Endothelial cell of umbilical vein (primary cell): ENCODE results near the gene TDRD7. TPM values are rescaled to one million over a fixed set of nuclear protein-coding genes. Genes with fewer than 3 reads are reported as not detected.

Experiments used
- BruUV-seq: library from RNA; stranded (reverse); fragments of 400-500 nt; replicated peaks from 2 replicates; lab custom pipeline; 2021; lab: Mats Ljungman, UMichigan
- CTCF ChIA-PET: fragments of 300-600, 350-600 bp; sonication (Branson Sonifier 250); formaldehyde crosslinking; loops from one replicate; lab custom pipeline; 2021; ENCODE audit warnings: antibody characterized with exemption, inconsistent platforms; lab: Charles Lee
- POLR2A ChIA-PET: fragments of 300-600, 350-600 bp; sonication (Branson Sonifier 250); formaldehyde crosslinking; loops from one replicate; lab custom pipeline; 2021; ENCODE audit warnings: antibody characterized with exemption, inconsistent platforms; lab: Charles Lee
- DNase-seq: peaks from one replicate; pipeline ENCODE4 v3.0.0-alpha.2; 2011; ENCODE audit warnings: low read depth, low spot score
- FAIRE-seq: peaks from 2 replicates; lab custom pipeline; 2011; peaks lifted over from hg19 to GRCh38; lab: Jason Lieb, UNC
- H2AFZ ChIP-seq: 2 replicates; pipeline ENCODE4 v1.6.0; 2012; ENCODE audit warnings: low read depth, low read length, control low read depth, inconsistent platforms
- H3K27ac ChIP-seq: 2 replicates; pipeline ENCODE4 v1.5.1; 2011; ENCODE audit warnings: low read depth, mild to moderate bottlenecking, control low read depth, low read length, moderate library complexity; ENCODE audit not compliant: insufficient read depth
- H3K27me3 ChIP-seq, 2 experiments: 2 replicates each; pipeline versions ENCODE4 v1.6.0 to v1.6.1; 2011; ENCODE audit warnings: low read length in 2 of 2, mixed read lengths in 1 of 2; ENCODE audit not compliant: control insufficient read depth in 2 of 2, insufficient read depth in 2 of 2
- H3K36me3 ChIP-seq, 2 experiments: 2 replicates in 1 of 2; 3 replicates in 1 of 2; pipeline ENCODE4 v1.5.1; 2011; ENCODE audit warnings: low read length in 2 of 2, mild to moderate bottlenecking in 1 of 2, moderate library complexity in 1 of 2; ENCODE audit not compliant: control insufficient read depth in 2 of 2, insufficient read depth in 2 of 2; ENCODE audit errors: extremely low read depth in 1 of 2
- H3K4me1 ChIP-seq: 3 replicates; pipeline ENCODE4 v1.5.1; 2011; ENCODE audit warnings: mild to moderate bottlenecking, low read length; ENCODE audit not compliant: control insufficient read depth, insufficient read depth; ENCODE audit errors: extremely low read depth
- H3K4me2 ChIP-seq: 2 replicates; pipeline ENCODE4 v1.6.1; 2011; ENCODE audit warnings: low read length, control low read depth, mixed read lengths; ENCODE audit not compliant: insufficient read depth
- H3K4me3 ChIP-seq, 3 experiments: fragments of 200-600 bp in 1 of 3; sonication (generic), shearing (Covaris generic) in 1 of 3; replicated peaks in 1 of 3; 2 replicates each; pipeline ENCODE4 v1.5.1; 2011 to 2016; ENCODE audit warnings: control low read depth in 3 of 3, low read length in 3 of 3, mild to moderate bottlenecking in 2 of 3, inconsistent platforms in 1 of 3, low read depth in 1 of 3, moderate library complexity in 1 of 3; ENCODE audit not compliant: insufficient read depth in 1 of 3
- H3K79me2 ChIP-seq: 2 replicates; pipeline ENCODE4 v1.6.0; 2012; ENCODE audit warnings: low read length, inconsistent platforms; ENCODE audit not compliant: control insufficient read depth, insufficient read depth
- H3K9ac ChIP-seq: replicated peaks from 2 replicates; pipeline ENCODE3; 2011; ENCODE audit warnings: low read length, control low read depth; ENCODE audit not compliant: insufficient read depth; ENCODE audit errors: extremely low read depth
- H3K9me1 ChIP-seq: replicated peaks from 3 replicates; pipeline ENCODE4 v1.6.0; 2011; ENCODE audit warnings: mild to moderate bottlenecking, low read length; ENCODE audit not compliant: control insufficient read depth, insufficient read depth; ENCODE audit errors: extremely low read depth
- H3K9me3 ChIP-seq: replicated peaks from 2 replicates; pipeline ENCODE4 v1.5.1; 2012; ENCODE audit warnings: low read length, inconsistent platforms; ENCODE audit not compliant: control insufficient read depth, insufficient read depth
- H4K20me1 ChIP-seq: replicated peaks from 2 replicates; pipeline ENCODE3; 2011; ENCODE audit warnings: mild to moderate bottlenecking, low read length; ENCODE audit not compliant: control insufficient read depth, insufficient read depth; ENCODE audit errors: extremely low read depth
- CTCF ChIP-seq, 2 donors: IDR thresholded peaks; 1 replicate in 1 of 2; 2 replicates in 1 of 2; pipeline ENCODE4 v1.5.1; 2011; ENCODE audit warnings: low read length in 2 of 2, mild to moderate bottlenecking in 2 of 2, moderate library complexity in 2 of 2, control low read depth in 1 of 2, inconsistent platforms in 1 of 2, low read depth in 1 of 2; ENCODE audit not compliant: insufficient read depth in 1 of 2; ENCODE audit errors: extremely low read depth in 1 of 2
- EZH2 ChIP-seq: IDR thresholded peaks from 2 replicates; pipeline ENCODE4 v1.6.1; 2012; ENCODE audit warnings: borderline replicate concordance, low read depth, mild to moderate bottlenecking, moderate library complexity, low read length, inconsistent platforms; ENCODE audit not compliant: severe bottlenecking
- FOS ChIP-seq: IDR thresholded peaks from 2 replicates; pipeline ENCODE4 v1.6.1; 2011; ENCODE audit warnings: mild to moderate bottlenecking, low read length, moderate library complexity, borderline replicate concordance; ENCODE audit not compliant: insufficient read depth
- GATA2 ChIP-seq: IDR thresholded peaks from 2 replicates; pipeline ENCODE4 v1.7.0; 2011; ENCODE audit warnings: low read depth, mild to moderate bottlenecking, moderate library complexity, mixed read lengths, low read length; ENCODE audit not compliant: insufficient read length, insufficient read depth
- JUN ChIP-seq: IDR thresholded peaks from 2 replicates; pipeline ENCODE4 v1.6.1; 2011; ENCODE audit warnings: borderline replicate concordance, low read depth; ENCODE audit not compliant: insufficient read length, insufficient read depth
- dilution Hi-C: fragments of 300-500 bp; cut with MboI; formaldehyde crosslinking; loops from one replicate; pipeline ENCODE4 v1.15.0; 2019; ENCODE audit warnings: low sequenced_read_pairs; ENCODE audit not compliant: extremely low pct_ligation_motif_present
- intact Hi-C: fragments of 100-400 bp; cut with micrococcal nuclease; formaldehyde crosslinking; loops from one replicate; pipeline ENCODE4 v1.10.0; 2022
- polyA plus RNA-seq, 4 experiments: library from polyadenylated mRNA; depleted of rRNA in 3 of 4; stranded (reverse) in 3 of 4; unstranded in 1 of 4; fragments of >200 nt; gene quantifications; 2 replicates each; pipeline versions ENCODE4 v1.2.1 to v1.2.3, GENCODE V29; 2011 to 2012; ENCODE audit warnings: missing spikeins in 1 of 4
- total RNA-seq: library from RNA; stranded (reverse); gene quantifications from 2 replicates; pipeline ENCODE4 v1.2.3, GENCODE V29; 2021

The TDRD7 gene
- total and polyA plus RNA-seq, 2 donors (not counting 3 experiments of a cell fraction or from before 2014, with no cell fraction given): 4.9 to 11.5 TPM

GRCh38 chr9:97474372-97474925 lies 62.6 kb downstream of the TDRD7 start:
- no peaks in the 10 kb centered on the region for H3K36me3 ChIP-seq
- no TSS peak for BruUV-seq
- H2AFZ ChIP-seq: no peak overlapping the region
- no peak overlapping the region for H3K27ac ChIP-seq
- no peaks in the 10 kb centered on the region for H3K9me3 ChIP-seq
- H4K20me1 ChIP-seq: no peaks in the 10 kb centered on the region
- ChIA-PET CTCF (interaction anchor here (0.6 to 9.8 kb wide), 8 partner anchors 21 to 142 kb away, joined by 3 to 775 read pairs (median 4); partner anchors contain the start of genes TDRD7 and TMOD1), POLR2A (no interaction called here)
- H3K4me2 ChIP-seq: no peak overlapping the region
- intact Hi-C loops: no loop called here
- no peak for DNase-seq
- H3K4me3 ChIP-seq: no peak overlapping the region
- no peaks in the 10 kb centered on the region for H3K79me2 ChIP-seq
- dilution Hi-C loops: loop anchor here (25.0 kb wide), 1 partner anchor 138 kb away; no protein-coding TSS in a partner anchor
- no peaks in the 10 kb centered on the region for H3K4me1 ChIP-seq
- FAIRE-seq: no peak
- no peaks in the 10 kb centered on the region for H3K27me3 ChIP-seq
- no peak overlapping the region for H3K9ac ChIP-seq
- TF ChIP-seq FOS: no peak
- no peak for TF ChIP-seq CTCF (IDR thresholded peaks at IDR 0.05; ENCODE audit: extremely low read depth in 1 of 2, insufficient read depth in 1 of 2, low read depth in 1 of 2, low read length in 2 of 2)
- TF ChIP-seq EZH2: no peak
- no peaks in the 10 kb centered on the region for H3K9me1 ChIP-seq

- H2AFZ ChIP-seq: no peak overlapping the region
- DNase-seq (no peak), FAIRE-seq (no peak)
- H4K20me1 ChIP-seq: no peaks in the 10 kb centered on the region
- H3K4me1 ChIP-seq: no peaks in the 10 kb centered on the region
- intact Hi-C loops: no loop called here
- dilution Hi-C loops: no loop called here
- H3K4me2 ChIP-seq: no peak overlapping the region
- no peaks in the 10 kb centered on the region for H3K9me3 ChIP-seq
- H3K36me3 ChIP-seq: no peaks in the 10 kb centered on the region
- CTCF ChIA-PET: interaction anchor here (9.6 kb wide), 1 partner anchor 122 kb away, joined by 775 read pairs; no protein-coding TSS in a partner anchor
- no peak for TF ChIP-seq GATA2
- TF ChIP-seq JUN: no peak
- BruUV-seq: no TSS peak
- H3K4me3 ChIP-seq: no peak overlapping the region
- H3K27ac ChIP-seq: no peak overlapping the region
- POLR2A ChIA-PET: no interaction called here
- H3K79me2 ChIP-seq: no peaks in the 10 kb centered on the region
- H3K9ac ChIP-seq: no peak overlapping the region
- no peaks in the 10 kb centered on the region for H3K9me1 ChIP-seq
- no peaks in the 10 kb centered on the region for H3K27me3 ChIP-seq
These were observed 63.2 kb downstream of the TDRD7 start for GRCh38 chr9:97475059-97475458.
